ENCODE data around the gene ARPC5L. TPM values are rescaled to one million over a fixed set of nuclear protein-coding genes. Genes with fewer than 3 reads are reported as not detected.

Gene ARPC5L
- total and polyA plus RNA-seq, 9 of the 15 experiments (the other 6 are each of a cell fraction or from before 2014, with no cell fraction given), result 25.4 to 113 (median 63.8) TPM

GRCh38 chr9:124899845-124900244, 37.9 kb downstream of the ARPC5L start (continued):
- no peak for TF ChIP-seq ATF3 (IDR thresholded peaks at IDR 0.05)
- 0 out of 2 replicates have a peak, but pooled peaks have one; percentile 36 for TF ChIP-seq ATF3 (CRISPR knock-in tag; conservative IDR thresholded peaks at IDR 0.05)
- TF ChIP-seq GABPB1 (CRISPR knock-in tag; IDR thresholded peaks at IDR 0.05), result no peak
- TF ChIP-seq ZBTB43 (CRISPR knock-in tag; IDR thresholded peaks at IDR 0.05), result no peak
- peak; percentile 55; the same call in 1 of the 2 replicates for TF ChIP-seq NKRF (IDR thresholded peaks at IDR 0.05; ENCODE audit: borderline replicate concordance)
- no peak for TF ChIP-seq PRPF4 (IDR thresholded peaks at IDR 0.05; ENCODE audit: insufficient read depth, low read depth, low read length, poor library complexity, severe bottlenecking)
- TF ChIP-seq TCFL5 (CRISPR knock-in tag; conservative IDR thresholded peaks at IDR 0.05), result no peak
- no peak for TF ChIP-seq ATF2 (CRISPR knock-in tag; IDR thresholded peaks at IDR 0.05)
- no peak for TF ChIP-seq SMAD1 (IDR thresholded peaks at IDR 0.05; ENCODE audit: low read depth, low read length, partially characterized antibody)
- no peak for TF ChIP-seq POLR2H (tag; IDR thresholded peaks at IDR 0.05; ENCODE audit: low read depth)
- TF ChIP-seq YBX1 (IDR thresholded peaks at IDR 0.05), result no peak
- no peak for TF ChIP-seq MTA3 (IDR thresholded peaks at IDR 0.05; ENCODE audit: borderline replicate concordance)
- no peak for TF ChIP-seq ZNF212 (CRISPR knock-in tag; IDR thresholded peaks at IDR 0.05)
- no peak for TF ChIP-seq YY1 (IDR thresholded peaks at IDR 0.05; ENCODE audit: borderline replicate concordance in 1 of 3, control insufficient read depth in 1 of 3, extremely low read depth in 1 of 3, insufficient read depth in 3 of 3, insufficient read length in 1 of 3, insufficient replicate concordance in 2 of 3, low read depth in 1 of 3, low read length in 2 of 3)
- TF ChIP-seq TRIM25 (IDR thresholded peaks at IDR 0.05; ENCODE audit: borderline replicate concordance), result no peak
- TF ChIP-seq HCFC1 (IDR thresholded peaks at IDR 0.05; ENCODE audit: low read depth, low read length), result no peak
- no peak for TF ChIP-seq NFATC3 (IDR thresholded peaks at IDR 0.05)
- no peak for TF ChIP-seq JUND (IDR thresholded peaks at IDR 0.05; ENCODE audit: borderline replicate concordance, low read depth, low read length)
- TF ChIP-seq JUND (tag; IDR thresholded peaks at IDR 0.05; ENCODE audit: borderline replicate concordance, low read depth, low read length), result peak; percentile 41; the same call in 2 of the 3 replicates
